NT2/D1 (cell line): ENCODE data around the gene SRMS.

Experiments used
- DNase-seq: peaks from one replicate; pipeline ENCODE4 v3.0.0-alpha.2; 2011; ENCODE audit warnings: low read depth, low spot score
- H3K27me3 ChIP-seq: 2 replicates; pipeline ENCODE4 v1.6.0; 2011; ENCODE audit warnings: mild to moderate bottlenecking; ENCODE audit not compliant: insufficient read length, insufficient read depth
- H3K36me3 ChIP-seq: 2 replicates; pipeline ENCODE4 v1.6.1; 2011; ENCODE audit warnings: mild to moderate bottlenecking, low read length, mixed read lengths; ENCODE audit not compliant: insufficient read depth, insufficient read length
- H3K4me1 ChIP-seq: 2 replicates; pipeline ENCODE4 v1.5.1; 2011; ENCODE audit not compliant: insufficient read depth, insufficient read length
- H3K4me3 ChIP-seq: 2 replicates; pipeline ENCODE4 v1.5.1; 2011; ENCODE audit warnings: low read depth; ENCODE audit not compliant: insufficient read length
- H3K9ac ChIP-seq: 2 replicates; pipeline ENCODE4 v1.6.0; 2011; ENCODE audit warnings: low read depth; ENCODE audit not compliant: insufficient read length
- H3K9me3 ChIP-seq: 2 replicates; pipeline ENCODE4 v1.5.1; 2011; ENCODE audit warnings: mild to moderate bottlenecking, low read length; ENCODE audit not compliant: insufficient read depth
- SUZ12 ChIP-seq: IDR thresholded peaks from 2 replicates; pipeline ENCODE4 v1.6.1; 2011; ENCODE audit not compliant: insufficient read length, insufficient read depth; ENCODE audit errors: extremely low read depth
- YY1 ChIP-seq: IDR thresholded peaks from 2 replicates; pipeline ENCODE4 v1.6.1; 2011; ENCODE audit not compliant: insufficient read length, insufficient read depth
- ZNF274 ChIP-seq: IDR thresholded peaks from 2 replicates; pipeline ENCODE4 v1.6.1; 2011; ENCODE audit warnings: mild to moderate bottlenecking, low read depth, low read length

The SRMS gene

DNA sequence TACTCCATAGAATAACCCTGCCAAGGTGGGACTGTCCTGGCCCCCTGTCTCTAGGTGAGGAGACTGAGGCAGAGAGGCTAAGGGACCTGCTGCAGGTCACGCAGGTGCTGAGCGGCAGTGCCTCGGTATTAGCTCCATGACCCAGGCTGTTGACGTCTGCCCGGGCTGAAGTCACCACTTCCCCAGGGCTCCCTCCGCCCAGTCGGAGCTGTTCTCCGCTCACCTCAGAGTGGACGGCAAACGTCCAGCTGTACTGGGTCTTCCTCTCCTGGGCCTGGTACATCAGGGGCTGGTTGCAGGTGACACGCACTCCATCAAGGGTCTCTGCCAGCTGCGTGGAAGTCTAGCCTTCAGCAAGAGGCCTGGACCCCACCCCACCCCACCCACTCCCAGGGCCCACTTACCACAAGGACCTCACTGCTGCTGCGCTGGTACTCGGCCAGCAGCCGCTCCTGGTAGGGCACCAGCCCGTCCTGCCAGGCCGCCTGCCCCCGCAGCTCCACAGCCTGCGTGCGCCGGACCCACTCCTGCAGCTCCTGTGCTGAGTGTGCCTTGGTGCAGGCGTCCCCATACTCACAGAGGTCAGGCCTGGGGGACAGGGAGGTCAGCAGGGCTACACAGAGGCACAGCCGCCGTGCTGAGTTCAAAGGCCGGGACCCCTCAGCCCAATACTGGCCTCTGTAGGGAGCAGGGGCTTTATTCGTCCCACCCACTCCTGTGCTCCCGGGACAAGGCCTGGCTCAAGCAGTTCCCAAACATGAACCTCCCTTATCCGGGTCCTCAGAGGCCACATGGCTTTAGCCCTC is 22.9 kb upstream of the SRMS start:
- TF ChIP-seq YY1 (no peak), ZNF274 (no peak), SUZ12 (no peak)
- no peak for DNase-seq
- Histone ChIP-seq H3K9ac (peak overlapping the region; percentile 6), H3K4me1 (peaks cover 18% of the 10 kb centered on the region), H3K27me3 (no peaks in the 10 kb centered on the region), H3K36me3 (peaks cover 65% of the 10 kb centered on the region), H3K9me3 (no peaks in the 10 kb centered on the region), H3K4me3 (no peak overlapping the region)

DNA sequence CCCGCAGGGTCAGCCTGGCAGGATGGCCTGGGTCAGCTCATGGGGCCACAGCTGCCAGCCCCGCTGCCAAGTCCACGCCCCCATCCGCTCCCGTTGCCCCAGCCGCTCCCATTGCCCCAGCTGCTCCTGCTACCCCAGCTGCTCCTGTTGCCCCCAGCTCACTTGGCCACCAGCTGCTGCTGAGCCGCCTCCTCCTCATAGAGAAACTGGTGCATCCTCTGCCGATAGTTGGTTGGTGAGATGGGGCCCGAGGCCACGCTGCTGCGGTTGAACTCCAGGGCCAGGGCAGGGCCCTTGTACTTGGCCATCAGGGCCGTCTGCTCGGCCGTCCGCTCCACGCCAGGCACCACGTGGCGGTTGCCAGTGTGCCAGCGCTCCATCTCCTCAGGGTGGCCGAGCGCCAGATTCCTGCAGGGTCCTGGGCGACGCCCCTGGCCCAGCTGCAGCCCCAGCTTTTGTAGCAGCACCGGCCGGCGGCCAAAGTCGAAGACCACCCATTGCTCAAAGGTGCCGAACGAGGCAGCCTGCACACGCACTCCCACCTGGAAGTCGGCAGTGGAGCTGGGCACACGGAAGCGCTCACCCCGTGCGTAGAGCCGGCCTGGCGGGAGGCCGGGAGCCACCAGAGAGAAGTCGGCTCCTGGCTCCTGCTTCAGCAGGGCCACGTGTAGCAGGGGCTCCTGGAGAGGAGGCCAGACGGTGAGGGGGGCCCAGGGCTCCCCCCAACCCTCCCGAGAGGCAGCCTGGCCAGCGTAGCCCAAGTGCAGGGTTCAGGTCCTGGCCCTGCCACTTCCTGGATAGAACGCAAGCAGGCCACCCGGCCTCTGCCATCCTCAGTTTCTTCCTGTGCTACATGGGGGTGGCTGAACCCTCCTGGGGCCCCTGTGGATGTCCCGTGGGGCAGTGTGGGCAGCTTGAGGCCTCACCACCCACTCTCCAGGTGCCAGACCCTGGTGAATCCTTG is 21.7 kb upstream of the SRMS start:
- Histone ChIP-seq H3K4me3 (no peak overlapping the region), H3K9me3 (no peaks in the 10 kb centered on the region), H3K9ac (peak overlapping the region; percentile 44), H3K36me3 (peaks cover 77% of the 10 kb centered on the region), H3K4me1 (peaks cover 14% of the 10 kb centered on the region), H3K27me3 (no peaks in the 10 kb centered on the region)
- TF ChIP-seq SUZ12 (no peak), ZNF274 (no peak), YY1 (no peak)
- DNase-seq, result no peak

DNA sequence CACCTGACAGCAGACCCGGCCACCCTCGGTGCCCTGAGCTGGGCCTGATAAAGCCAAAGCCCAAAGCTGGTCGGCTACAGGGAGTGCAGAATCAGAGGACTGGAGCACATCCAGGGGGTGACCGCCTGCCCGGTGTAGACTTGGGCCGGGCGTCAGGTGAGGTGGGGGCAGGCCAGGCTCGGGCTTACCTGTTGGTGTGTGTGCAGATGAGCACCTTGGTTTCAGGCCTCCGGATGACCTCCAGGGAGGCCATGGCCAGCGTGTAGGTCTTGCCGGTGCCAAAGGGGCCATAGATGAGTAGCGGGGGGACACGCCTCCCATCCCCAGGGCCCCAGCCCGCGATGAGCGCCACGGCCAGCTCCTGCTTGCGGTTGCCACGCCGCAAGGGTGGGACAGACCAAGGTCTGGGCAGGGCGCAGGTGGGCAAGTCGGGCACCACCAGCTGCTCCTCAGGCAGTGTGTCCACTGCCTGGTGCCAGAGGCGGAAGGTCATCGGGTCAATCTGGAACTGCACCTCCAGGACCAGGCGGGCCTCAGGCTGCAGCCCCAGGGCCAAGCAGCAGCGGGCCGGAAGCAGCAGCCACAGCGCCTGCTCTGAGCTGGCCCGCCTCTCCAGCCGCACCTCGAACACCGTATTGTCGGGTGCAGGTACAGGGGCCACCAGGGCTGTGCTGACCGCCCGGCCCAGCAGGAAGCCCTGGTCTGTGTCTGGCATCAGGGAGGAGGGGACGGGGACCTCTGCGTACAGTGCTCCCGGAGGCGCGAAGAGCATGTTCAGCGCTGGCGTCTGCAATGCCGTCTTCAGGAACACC is 20.8 kb upstream of the SRMS start:
- H3K4me3 ChIP-seq, result no peak overlapping the region
- no peak for DNase-seq
- H3K27me3 ChIP-seq, result no peaks in the 10 kb centered on the region
- TF ChIP-seq SUZ12, result no peak
- TF ChIP-seq YY1, result no peak
- TF ChIP-seq ZNF274, result no peak
- peak overlapping the region; percentile 36 for H3K9ac ChIP-seq
- peaks cover 86% of the 10 kb centered on the region for H3K36me3 ChIP-seq
- H3K9me3 ChIP-seq, result no peaks in the 10 kb centered on the region
- peaks cover 14% of the 10 kb centered on the region for H3K4me1 ChIP-seq

DNA sequence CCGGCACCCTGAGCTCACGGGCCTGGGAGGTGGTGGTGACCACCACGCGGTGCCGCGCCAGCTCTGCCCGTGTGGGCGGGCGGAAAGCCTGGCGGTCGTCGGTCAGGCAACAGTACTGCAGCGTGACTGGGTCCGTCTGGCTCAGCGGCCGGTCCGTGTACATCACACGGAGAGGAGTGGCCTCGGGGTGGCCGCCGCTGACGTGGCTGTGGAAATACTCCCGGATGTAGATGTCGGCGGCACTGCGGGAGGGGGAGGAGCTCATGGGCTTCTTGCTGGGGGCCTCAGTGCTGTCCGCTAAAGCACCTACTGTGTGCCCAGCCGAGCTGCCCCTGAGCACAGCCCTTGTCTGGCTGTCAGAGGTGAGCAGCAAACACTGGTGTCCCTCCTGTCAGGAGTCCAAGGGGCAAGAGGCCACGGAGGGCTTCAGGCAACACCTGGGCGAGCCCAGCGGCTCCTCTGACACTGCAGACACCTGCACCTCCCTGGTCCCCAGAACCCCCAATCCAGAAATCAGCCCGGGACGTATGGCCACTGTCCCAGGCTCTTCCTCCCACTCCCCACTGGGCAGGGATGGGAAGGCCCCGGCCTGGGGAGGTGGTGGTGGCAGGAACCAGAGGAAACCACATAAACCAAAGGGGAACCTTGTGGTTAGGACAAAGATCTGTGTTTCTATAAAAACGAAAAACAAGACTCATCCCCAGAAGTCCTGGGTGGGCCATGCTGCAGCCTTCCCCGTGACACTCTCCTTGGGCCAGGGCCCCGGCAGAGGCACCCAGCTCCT is 20.0 kb upstream of the SRMS start:
- DNase-seq, result no peak
- H3K27me3 ChIP-seq, result no peaks in the 10 kb centered on the region
- TF ChIP-seq SUZ12, result no peak
- TF ChIP-seq YY1, result no peak
- TF ChIP-seq ZNF274, result no peak
- peaks cover 88% of the 10 kb centered on the region for H3K36me3 ChIP-seq
- H3K9ac ChIP-seq, result no peak overlapping the region
- peaks cover 6% of the 10 kb centered on the region for H3K4me1 ChIP-seq
- H3K4me3 ChIP-seq, result no peak overlapping the region
- H3K9me3 ChIP-seq, result no peaks in the 10 kb centered on the region

GRCh38 chr20:63567136-63567385 is 19.5 kb upstream of the SRMS start:
- no peak overlapping the region for H3K9ac ChIP-seq
- no peaks in the 10 kb centered on the region for H3K9me3 ChIP-seq
- no peak for TF ChIP-seq YY1
- H3K4me3 ChIP-seq, result no peak overlapping the region
- DNase-seq, result no peak
- H3K4me1 ChIP-seq, result peaks cover 1% of the 10 kb centered on the region
- H3K36me3 ChIP-seq, result peaks cover 88% of the 10 kb centered on the region
- H3K27me3 ChIP-seq, result no peaks in the 10 kb centered on the region

DNA sequence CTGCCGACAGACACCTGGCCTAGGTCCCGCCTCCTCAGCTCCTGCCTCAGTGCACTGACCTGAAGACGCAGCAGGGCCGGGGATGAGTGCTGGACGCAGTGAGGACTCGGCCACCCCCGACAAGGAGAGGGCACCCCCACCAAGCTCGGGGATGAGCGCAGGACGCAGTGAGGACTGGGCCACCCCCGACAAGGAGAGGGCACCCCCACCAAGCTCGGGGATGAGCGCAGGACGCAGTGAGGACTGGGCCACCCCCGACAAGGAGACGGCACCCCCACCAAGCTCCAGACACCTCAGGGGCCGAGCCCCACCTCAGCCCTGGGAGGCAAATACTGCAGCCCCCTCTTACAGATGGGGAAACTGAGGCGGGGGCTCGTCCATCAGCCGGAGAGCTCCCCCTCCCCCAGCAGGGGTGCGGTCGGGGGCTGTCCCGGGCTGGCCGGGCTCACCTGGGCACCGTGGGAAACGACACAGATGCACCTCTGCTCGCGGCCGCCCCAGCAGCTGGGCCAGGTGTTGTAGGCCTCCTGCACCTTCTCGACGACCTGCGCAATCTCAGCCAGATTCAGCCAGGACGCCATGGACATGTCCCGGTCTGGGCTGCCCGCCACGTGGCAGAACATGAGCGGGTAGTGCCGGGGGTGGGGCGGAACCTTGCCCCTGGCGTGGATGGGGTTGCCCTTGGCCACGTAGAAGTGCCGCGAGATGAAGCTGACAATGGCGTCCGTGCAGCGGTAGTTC is 19.0 kb upstream of the SRMS start:
- Histone ChIP-seq H3K36me3 (peaks cover 88% of the 10 kb centered on the region), H3K9me3 (no peaks in the 10 kb centered on the region), H3K9ac (no peak overlapping the region), H3K4me1 (no peaks in the 10 kb centered on the region), H3K27me3 (no peaks in the 10 kb centered on the region), H3K4me3 (no peak overlapping the region)
- TF ChIP-seq YY1 (no peak), SUZ12 (no peak), ZNF274 (no peak)
- DNase-seq, result no peak
